Endodermal cell (in vitro differentiated cells): Measurements from ENCODE around the gene ADNP2. TPM values are rescaled to one million over a fixed set of nuclear protein-coding genes. Genes with fewer than 3 reads are reported as not detected.
A peak's percentile ranks its signal among the peaks of the same experiment; 100 is the strongest.

Source experiments
- DNase-seq: peaks from one replicate; pipeline ENCODE4 v3.0.0-alpha.2; 2017
- H3K27ac ChIP-seq: 2 replicates; pipeline ENCODE4 v1.5.1; 2013; ENCODE audit warnings: mild to moderate bottlenecking, low read depth, low read length, moderate library complexity
- H3K27me3 ChIP-seq: 2 replicates; pipeline ENCODE4 v1.6.1; 2013; ENCODE audit warnings: mild to moderate bottlenecking, low read length, moderate library complexity; ENCODE audit not compliant: insufficient read depth, control insufficient read depth, poor library complexity, severe bottlenecking
- H3K36me3 ChIP-seq: 2 replicates; pipeline ENCODE4 v1.7.0; 2013; ENCODE audit warnings: mild to moderate bottlenecking, low read length, moderate library complexity; ENCODE audit not compliant: control insufficient read depth, insufficient read depth
- H3K4me1 ChIP-seq: one replicate; pipeline ENCODE4 v1.7.0; 2013; ENCODE audit warnings: low read length; ENCODE audit not compliant: control insufficient read depth, insufficient read depth
- H3K4me3 ChIP-seq: 2 replicates; pipeline ENCODE4 v1.5.1; 2013; ENCODE audit warnings: mild to moderate bottlenecking, low read length, moderate library complexity
- H3K9ac ChIP-seq: 2 replicates; pipeline ENCODE4 v1.6.1; 2013; ENCODE audit warnings: mild to moderate bottlenecking, low read length, moderate library complexity; ENCODE audit not compliant: poor library complexity, severe bottlenecking; ENCODE audit errors: extremely low read depth
- H3K9me3 ChIP-seq: 2 replicates; pipeline ENCODE4 v1.6.1; 2013; ENCODE audit warnings: mild to moderate bottlenecking, low read length, moderate library complexity; ENCODE audit not compliant: control insufficient read depth
- H3K27ac Mint-ChIP-seq: 2 replicates; pipeline ENCODE4 v1.8.0; 2020; ENCODE audit warnings: mixed read lengths
- H3K27me3 Mint-ChIP-seq: 2 replicates; pipeline ENCODE4 v1.8.0; 2021; ENCODE audit warnings: mild to moderate bottlenecking, mixed read lengths; ENCODE audit not compliant: insufficient read depth
- H3K36me3 Mint-ChIP-seq: 2 replicates; pipeline ENCODE4 v1.8.0; 2020; ENCODE audit warnings: low read depth, mixed read lengths
- H3K4me1 Mint-ChIP-seq: 2 replicates; pipeline ENCODE4 v1.8.0; 2020; ENCODE audit warnings: mixed read lengths
- H3K4me3 Mint-ChIP-seq: 2 replicates; pipeline ENCODE4 v1.8.0; 2020; ENCODE audit warnings: mild to moderate bottlenecking, moderate library complexity, mixed read lengths
- H3K9me3 Mint-ChIP-seq: 2 replicates; pipeline ENCODE4 v1.8.0; 2020; ENCODE audit warnings: mild to moderate bottlenecking, mixed read lengths
- WGBS, 2 experiments: methylation state at CpG; one replicate each; pipeline versions ENCODE4 v1.1.5 to v1.1.7; 2013; ENCODE audit warnings: missing lambda C conversion rate in 2 of 2, mixed read lengths in 1 of 2; ENCODE audit not compliant: insufficient coverage in 1 of 2, insufficient read length in 1 of 2; 5-methylcytosine and 5-hydroxymethylcytosine counted together
- total RNA-seq, 2 donors: library from RNA; stranded (reverse); fragmentation: NEBNext Ultra II Directional in 1 of 2; extraction: Animal tissue kit (Norgen Biotek cat#: 25700) in 1 of 2; gene quantifications; 2 replicates in 1 of 2; 3 replicates in 1 of 2; pipeline ENCODE4 v1.2.1, GENCODE V29; 2021
- TF ChIP-seq, protein P1 (sequence below): fragments of 200-600 bp; sonication (generic); conservative IDR thresholded peaks from 2 replicates; pipeline ENCODE4 v1.5.0; 2021; ENCODE audit warnings: antibody characterized with exemption, mild to moderate bottlenecking

Gene ADNP2
- total RNA-seq, 2 donors from 2014 or later = 38.4 to 51.0 TPM

DNA sequence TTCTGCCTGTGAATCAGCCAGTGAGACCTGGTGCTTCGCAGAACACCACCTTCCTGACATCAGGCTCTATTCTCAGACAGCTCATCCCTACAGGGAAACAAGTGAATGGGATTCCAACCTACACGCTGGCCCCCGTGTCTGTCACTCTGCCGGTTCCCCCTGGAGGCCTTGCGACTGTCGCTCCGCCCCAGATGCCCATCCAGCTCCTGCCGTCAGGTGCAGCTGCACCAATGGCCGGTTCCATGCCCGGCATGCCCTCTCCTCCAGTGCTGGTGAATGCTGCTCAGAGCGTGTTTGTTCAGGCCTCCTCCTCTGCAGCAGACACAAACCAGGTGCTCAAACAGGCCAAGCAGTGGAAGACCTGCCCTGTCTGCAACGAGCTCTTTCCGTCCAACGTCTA lies 28.1 kb downstream of the ADNP2 start:
- no peak overlapping the region for H3K4me3 Mint-ChIP-seq
- Histone ChIP-seq H3K9ac (no peak overlapping the region), H3K27ac (no peak overlapping the region), H3K4me3 (no peak overlapping the region), H3K9me3 (no peaks in the 10 kb centered on the region), H3K4me1 (no peaks in the 10 kb centered on the region), H3K36me3 (peaks cover 85% of the 10 kb centered on the region), H3K27me3 (no peaks in the 10 kb centered on the region)
- TF ChIP-seq, protein P1, sequence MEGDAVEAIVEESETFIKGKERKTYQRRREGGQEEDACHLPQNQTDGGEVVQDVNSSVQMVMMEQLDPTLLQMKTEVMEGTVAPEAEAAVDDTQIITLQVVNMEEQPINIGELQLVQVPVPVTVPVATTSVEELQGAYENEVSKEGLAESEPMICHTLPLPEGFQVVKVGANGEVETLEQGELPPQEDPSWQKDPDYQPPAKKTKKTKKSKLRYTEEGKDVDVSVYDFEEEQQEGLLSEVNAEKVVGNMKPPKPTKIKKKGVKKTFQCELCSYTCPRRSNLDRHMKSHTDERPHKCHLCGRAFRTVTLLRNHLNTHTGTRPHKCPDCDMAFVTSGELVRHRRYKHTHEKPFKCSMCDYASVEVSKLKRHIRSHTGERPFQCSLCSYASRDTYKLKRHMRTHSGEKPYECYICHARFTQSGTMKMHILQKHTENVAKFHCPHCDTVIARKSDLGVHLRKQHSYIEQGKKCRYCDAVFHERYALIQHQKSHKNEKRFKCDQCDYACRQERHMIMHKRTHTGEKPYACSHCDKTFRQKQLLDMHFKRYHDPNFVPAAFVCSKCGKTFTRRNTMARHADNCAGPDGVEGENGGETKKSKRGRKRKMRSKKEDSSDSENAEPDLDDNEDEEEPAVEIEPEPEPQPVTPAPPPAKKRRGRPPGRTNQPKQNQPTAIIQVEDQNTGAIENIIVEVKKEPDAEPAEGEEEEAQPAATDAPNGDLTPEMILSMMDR = no peak
- no peaks in the 10 kb centered on the region for H3K9me3 Mint-ChIP-seq
- 96% methylated on average over 13 to 14 of the region's 14 CpGs for WGBS, 2 experiments
- H3K27me3 Mint-ChIP-seq = no peaks in the 10 kb centered on the region
- peak; percentile 36 for DNase-seq
- H3K4me1 Mint-ChIP-seq = peaks cover 5% of the 10 kb centered on the region
- no peak overlapping the region for H3K27ac Mint-ChIP-seq
- peaks cover 71% of the 10 kb centered on the region for H3K36me3 Mint-ChIP-seq

DNA sequence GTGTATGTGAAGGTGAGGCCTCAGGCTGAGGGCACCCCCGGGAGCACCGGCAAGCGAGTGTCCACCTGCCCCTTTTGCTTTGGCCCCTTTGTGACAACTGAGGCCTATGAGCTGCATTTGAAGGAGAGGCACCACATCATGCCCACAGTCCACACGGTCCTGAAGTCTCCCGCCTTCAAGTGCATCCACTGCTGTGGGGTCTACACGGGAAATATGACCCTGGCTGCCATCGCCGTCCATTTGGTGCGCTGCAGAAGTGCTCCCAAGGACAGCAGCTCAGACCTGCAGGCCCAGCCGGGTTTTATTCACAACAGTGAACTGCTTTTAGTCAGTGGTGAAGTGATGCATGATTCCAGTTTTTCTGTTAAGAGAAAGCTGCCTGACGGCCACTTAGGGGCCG lies 28.9 kb downstream of the ADNP2 start:
- Histone ChIP-seq H3K9me3 (no peaks in the 10 kb centered on the region), H3K36me3 (peaks cover 77% of the 10 kb centered on the region), H3K9ac (no peak overlapping the region), H3K4me1 (no peaks in the 10 kb centered on the region), H3K4me3 (no peak overlapping the region), H3K27ac (no peak overlapping the region), H3K27me3 (no peaks in the 10 kb centered on the region)
- Mint-ChIP-seq H3K9me3 (no peaks in the 10 kb centered on the region), H3K4me1 (peaks cover 5% of the 10 kb centered on the region), H3K4me3 (no peak overlapping the region), H3K27ac (no peak overlapping the region), H3K36me3 (peaks cover 66% of the 10 kb centered on the region), H3K27me3 (no peaks in the 10 kb centered on the region)
- TF ChIP-seq, protein P1 = no peak
- WGBS, 2 experiments = 90 to 91% methylated on average over 11 to 12 of the region's 12 CpGs
- DNase-seq = peak; percentile 33

DNA sequence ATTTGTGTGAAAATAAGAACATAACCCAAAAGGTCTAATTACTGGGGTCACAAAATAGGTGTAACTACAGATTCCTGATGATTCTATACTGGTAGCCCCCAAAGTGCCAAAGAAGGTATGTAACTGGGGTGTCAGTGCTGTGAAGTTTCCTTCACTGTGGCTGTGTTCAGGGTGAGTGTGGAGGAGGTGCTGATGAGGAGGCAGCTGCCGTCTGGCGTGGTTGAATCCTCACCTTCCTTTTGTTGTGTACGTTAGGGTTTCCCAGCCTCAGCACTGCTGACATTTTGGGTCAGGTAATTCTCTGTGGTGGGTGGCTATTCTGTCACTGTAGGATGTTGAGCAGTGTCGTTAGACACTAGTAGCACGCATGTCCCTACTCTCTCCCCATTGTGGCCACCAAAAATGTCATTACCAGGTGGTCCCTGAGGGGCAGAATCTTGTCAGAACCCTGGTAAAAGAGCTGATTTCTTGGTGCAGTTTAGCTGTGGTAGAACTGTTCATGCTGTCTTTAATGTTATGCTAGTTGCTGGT lies 31.5 kb downstream of the ADNP2 start:
- Histone ChIP-seq H3K36me3 (peaks cover 74% of the 10 kb centered on the region), H3K9ac (no peak overlapping the region), H3K27ac (no peak overlapping the region), H3K27me3 (no peaks in the 10 kb centered on the region), H3K4me3 (no peak overlapping the region), H3K9me3 (no peaks in the 10 kb centered on the region), H3K4me1 (no peaks in the 10 kb centered on the region)
- H3K4me1 Mint-ChIP-seq = peaks cover 6% of the 10 kb centered on the region
- H3K9me3 Mint-ChIP-seq = no peaks in the 10 kb centered on the region
- 94% methylated on average over 5 of the region's 5 CpGs; no CpG with 5 or more reads in 1 of the 2 experiments for WGBS, 2 experiments
- H3K36me3 Mint-ChIP-seq = peaks cover 47% of the 10 kb centered on the region
- TF ChIP-seq, protein P1 = no peak
- H3K27me3 Mint-ChIP-seq = no peaks in the 10 kb centered on the region
- DNase-seq = peak; percentile 38
- no peak overlapping the region for H3K27ac Mint-ChIP-seq
- no peak overlapping the region for H3K4me3 Mint-ChIP-seq
